Central memory CD8-positive, alpha-beta T cell (primary cell): Measurements from ENCODE around the gene CLEC12A.
"Not testable (repeated sequence)": the region's sequence is repeated elsewhere in the genome, so short reads cannot be mapped to it uniquely, and the experiment has no call there.

Experiments
- ATAC-seq: fragments of 150-1000 bp; cut with Tn5 transposase; replicated peaks from 2 replicates; pipeline ENCODE4 v1.10.0; 2022; ENCODE audit warnings: mild to moderate bottlenecking, moderate FRiP score, moderate number of reproducible peaks; ENCODE audit not compliant: poor library complexity, severe bottlenecking; ENCODE audit errors: extremely low read depth
- DNase-seq, 2 donors: peaks; one replicate each; pipeline ENCODE4 v3.0.0; 2021; ENCODE audit warnings: low spot score in 2 of 2
- H3K27ac Mint-ChIP-seq: one replicate; pipeline ENCODE4 v1.8.0; 2022; ENCODE audit warnings: low read depth, mild to moderate bottlenecking, moderate library complexity, mixed read lengths
- H3K27me3 Mint-ChIP-seq: one replicate; pipeline ENCODE4 v1.8.0; 2022; ENCODE audit warnings: mixed read lengths
- H3K36me3 Mint-ChIP-seq: one replicate; pipeline ENCODE4 v1.8.0; 2022; ENCODE audit warnings: mild to moderate bottlenecking, moderate library complexity, mixed read lengths; ENCODE audit not compliant: insufficient read depth
- H3K4me1 Mint-ChIP-seq: one replicate; pipeline ENCODE4 v1.8.0; 2022; ENCODE audit warnings: mixed read lengths
- H3K4me3 Mint-ChIP-seq: one replicate; pipeline ENCODE4 v1.8.0; 2022; ENCODE audit warnings: mild to moderate bottlenecking, moderate library complexity, mixed read lengths
- H3K9me3 Mint-ChIP-seq: one replicate; pipeline ENCODE4 v1.8.0; 2022; ENCODE audit warnings: mixed read lengths

CLEC12A gene

DNA sequence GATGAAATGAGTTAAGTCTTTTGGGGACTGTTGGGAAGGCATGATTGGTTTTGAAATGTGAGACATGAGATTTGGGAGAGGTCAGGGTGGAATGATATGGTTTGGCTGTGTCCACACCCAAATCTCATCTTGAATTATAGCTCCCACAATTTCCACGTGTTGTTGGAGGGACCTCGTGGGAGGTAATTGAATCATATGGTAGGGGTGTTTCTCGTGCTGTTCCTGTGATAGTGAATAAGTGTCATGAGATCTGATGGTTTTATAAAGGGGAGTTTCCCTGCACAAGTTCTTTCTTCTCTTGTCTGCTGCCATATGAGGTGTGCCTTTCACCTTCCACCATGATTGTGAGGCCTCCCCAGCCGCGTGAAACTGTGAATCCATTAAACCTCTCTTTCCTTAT, 5.4 kb downstream of the CLEC12A start:
- not testable (repeated sequence) for H3K9me3 Mint-ChIP-seq, DNase-seq, H3K27ac Mint-ChIP-seq, H3K36me3 Mint-ChIP-seq, H3K4me3 Mint-ChIP-seq, ATAC-seq, H3K4me1 Mint-ChIP-seq
- peaks cover 41% of the 10 kb centered on the region for H3K27me3 Mint-ChIP-seq

DNA sequence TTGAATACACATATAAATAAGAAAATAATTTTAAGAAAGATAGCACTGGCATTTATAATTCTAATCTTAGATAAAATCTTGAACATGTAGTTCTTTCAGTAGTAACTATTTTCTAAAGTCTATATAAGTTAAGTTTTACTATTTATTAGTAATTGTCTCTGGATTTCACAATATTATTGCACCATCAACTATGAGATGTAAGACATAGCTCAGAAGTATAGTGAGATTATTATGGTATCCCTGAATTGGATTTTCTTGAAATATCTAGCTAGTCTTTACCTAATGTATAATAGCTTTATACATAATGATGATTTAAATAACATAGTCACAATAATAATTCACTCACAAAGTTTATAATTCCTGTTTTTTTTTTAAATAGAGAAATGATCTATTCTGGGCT, 6.7 kb downstream of the CLEC12A start:
- ATAC-seq (no peak), DNase-seq (no peak)
- Mint-ChIP-seq H3K9me3 (no peaks in the 10 kb centered on the region), H3K36me3 (no peaks in the 10 kb centered on the region), H3K27me3 (peaks cover 41% of the 10 kb centered on the region), H3K27ac (no peak overlapping the region), H3K4me3 (no peak overlapping the region), H3K4me1 (no peaks in the 10 kb centered on the region)

DNA sequence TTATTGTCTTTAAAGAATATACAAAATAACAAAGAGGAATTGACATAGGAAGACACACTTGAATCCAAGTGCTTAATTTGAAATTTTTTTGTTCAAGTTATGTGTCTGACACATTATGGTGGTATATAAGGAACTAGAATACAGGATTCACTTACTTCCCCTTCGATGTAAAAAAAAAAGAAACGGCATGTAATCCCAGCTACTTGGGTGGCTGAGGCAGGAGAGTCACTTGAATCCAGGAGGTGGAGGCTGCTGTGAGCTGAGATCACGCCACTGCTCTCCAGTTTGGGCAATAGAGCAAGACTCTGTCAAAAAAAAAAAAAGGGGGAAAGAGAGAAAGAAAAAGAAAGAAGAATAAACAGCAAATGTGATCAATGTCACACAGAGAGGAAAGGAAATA, 8.9 kb downstream of the CLEC12A start:
- DNase-seq, result no peak
- Mint-ChIP-seq H3K4me1 (no peaks in the 10 kb centered on the region), H3K27ac (no peak overlapping the region), H3K36me3 (no peaks in the 10 kb centered on the region), H3K4me3 (no peak overlapping the region), H3K9me3 (no peaks in the 10 kb centered on the region), H3K27me3 (peaks cover 24% of the 10 kb centered on the region)
- no peak for ATAC-seq

DNA sequence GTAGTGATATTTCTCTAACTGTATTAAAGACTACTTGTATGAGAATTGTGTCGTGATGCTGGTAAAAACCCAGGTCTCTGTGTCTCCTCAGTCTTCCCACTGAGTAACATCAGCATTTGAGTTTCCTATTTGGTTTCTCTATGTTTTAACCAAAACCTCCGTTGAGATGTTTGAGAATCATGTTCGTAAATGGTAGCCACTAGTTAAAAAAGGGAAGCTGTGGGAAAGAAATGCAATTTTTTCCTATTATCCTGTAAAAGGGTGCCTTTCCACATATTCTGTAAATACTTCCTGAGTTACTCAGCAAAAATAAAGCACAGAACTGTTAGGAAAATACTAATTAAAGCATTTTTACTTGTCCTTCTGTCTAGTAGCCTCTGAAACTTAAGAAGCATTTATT, 20.7 kb downstream of the CLEC12A start:
- Mint-ChIP-seq H3K4me3 (no peak overlapping the region), H3K27me3 (peaks cover 46% of the 10 kb centered on the region), H3K9me3 (no peaks in the 10 kb centered on the region), H3K4me1 (no peaks in the 10 kb centered on the region), H3K27ac (no peak overlapping the region), H3K36me3 (no peaks in the 10 kb centered on the region)
- no peak for DNase-seq
- ATAC-seq, result no peak

DNA sequence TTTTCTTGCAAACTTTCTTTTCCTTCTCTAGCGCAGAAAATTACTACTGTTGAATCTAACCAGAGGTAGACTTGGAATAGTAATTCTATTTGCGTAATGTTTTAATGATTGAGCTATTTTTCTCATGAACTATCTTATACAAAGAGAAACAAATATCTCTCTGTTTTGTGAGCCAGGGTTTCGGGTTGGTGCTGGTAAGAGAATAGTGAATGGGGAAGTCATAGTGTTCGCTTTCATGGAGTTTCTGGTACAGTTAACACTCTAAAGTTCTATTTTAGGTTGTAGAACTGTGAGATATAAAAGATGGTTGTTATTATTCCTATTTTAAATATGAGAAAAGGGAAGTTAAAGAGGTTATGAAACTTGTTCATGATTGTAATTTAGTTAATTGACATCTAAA, 21.1 kb downstream of the CLEC12A start:
- peaks cover 46% of the 10 kb centered on the region for H3K27me3 Mint-ChIP-seq
- no peak overlapping the region for H3K4me3 Mint-ChIP-seq
- no peak for ATAC-seq
- no peak for DNase-seq
- H3K9me3 Mint-ChIP-seq, result no peaks in the 10 kb centered on the region
- H3K27ac Mint-ChIP-seq, result no peak overlapping the region
- no peaks in the 10 kb centered on the region for H3K36me3 Mint-ChIP-seq
- no peaks in the 10 kb centered on the region for H3K4me1 Mint-ChIP-seq

DNA sequence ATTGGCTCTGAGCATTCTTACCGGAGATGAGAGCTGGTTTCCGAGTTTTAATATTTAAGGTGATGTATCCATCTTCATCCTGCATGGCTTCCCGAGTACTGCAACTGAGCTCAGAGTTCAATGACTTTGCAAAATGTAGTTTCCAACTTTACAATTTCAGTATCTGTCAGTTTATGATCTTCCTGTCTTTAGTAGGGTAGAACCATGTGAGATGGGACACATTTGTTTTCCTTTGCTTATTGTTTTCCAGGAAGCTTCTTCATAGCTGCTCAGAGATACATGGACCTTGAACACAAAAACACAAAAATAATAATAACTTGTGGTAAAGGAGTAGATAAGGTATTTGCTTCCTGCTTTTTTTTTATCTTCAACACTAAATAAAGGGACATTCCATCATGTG, 27.8 kb downstream of the CLEC12A start, which contains the start of gene CLEC1B:
Gene CLEC1B (minus strand): TSS at position 106 of the 400 bp plus-strand sequence. CDS start 21 bp downstream, at position 85.
- Mint-ChIP-seq H3K27ac (no peak within 1 kb of the TSS), H3K36me3 (no peaks in the 10 kb centered on the region), H3K9me3 (no peaks in the 10 kb centered on the region), H3K4me1 (no peaks in the 10 kb centered on the region), H3K27me3 (peaks cover 43% of the 10 kb centered on the region), H3K4me3 (no peak within 1 kb of the TSS)
- DNase-seq (no peak), ATAC-seq (no peak)

DNA sequence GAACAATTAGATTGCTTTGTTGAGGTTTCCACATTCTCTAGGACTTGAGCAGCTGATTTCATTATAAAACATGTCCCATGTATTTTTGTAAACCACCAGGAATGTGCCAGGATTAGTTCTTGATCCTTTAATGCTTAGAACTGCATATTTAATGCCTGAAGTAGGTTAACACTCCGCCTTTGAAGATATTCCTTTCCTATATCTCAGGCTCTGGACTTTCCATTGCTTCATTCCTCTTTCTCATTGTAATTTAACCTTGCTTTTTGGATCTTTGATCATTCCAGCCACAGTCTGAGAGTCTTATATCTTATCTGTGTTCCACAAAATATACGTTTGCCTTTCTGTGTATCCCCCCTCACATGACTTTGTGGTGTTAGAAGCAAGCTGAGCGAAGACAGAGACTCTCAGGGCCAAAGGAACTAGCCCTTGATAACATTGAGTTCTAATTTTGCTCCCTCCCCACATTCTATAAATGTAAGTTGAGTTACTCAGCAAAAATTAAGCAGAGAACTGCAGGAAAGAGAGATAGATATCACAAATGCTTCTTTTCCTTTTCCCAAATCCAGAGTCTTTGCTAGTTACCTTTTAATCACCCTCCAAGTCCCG, 30.1 kb downstream of the CLEC12A start:
- no peaks in the 10 kb centered on the region for H3K36me3 Mint-ChIP-seq
- H3K27ac Mint-ChIP-seq, result no peak overlapping the region
- H3K27me3 Mint-ChIP-seq, result peaks cover 50% of the 10 kb centered on the region
- ATAC-seq (no peak), DNase-seq (no peak)
- no peaks in the 10 kb centered on the region for H3K4me1 Mint-ChIP-seq
- no peaks in the 10 kb centered on the region for H3K9me3 Mint-ChIP-seq
- no peak overlapping the region for H3K4me3 Mint-ChIP-seq

DNA sequence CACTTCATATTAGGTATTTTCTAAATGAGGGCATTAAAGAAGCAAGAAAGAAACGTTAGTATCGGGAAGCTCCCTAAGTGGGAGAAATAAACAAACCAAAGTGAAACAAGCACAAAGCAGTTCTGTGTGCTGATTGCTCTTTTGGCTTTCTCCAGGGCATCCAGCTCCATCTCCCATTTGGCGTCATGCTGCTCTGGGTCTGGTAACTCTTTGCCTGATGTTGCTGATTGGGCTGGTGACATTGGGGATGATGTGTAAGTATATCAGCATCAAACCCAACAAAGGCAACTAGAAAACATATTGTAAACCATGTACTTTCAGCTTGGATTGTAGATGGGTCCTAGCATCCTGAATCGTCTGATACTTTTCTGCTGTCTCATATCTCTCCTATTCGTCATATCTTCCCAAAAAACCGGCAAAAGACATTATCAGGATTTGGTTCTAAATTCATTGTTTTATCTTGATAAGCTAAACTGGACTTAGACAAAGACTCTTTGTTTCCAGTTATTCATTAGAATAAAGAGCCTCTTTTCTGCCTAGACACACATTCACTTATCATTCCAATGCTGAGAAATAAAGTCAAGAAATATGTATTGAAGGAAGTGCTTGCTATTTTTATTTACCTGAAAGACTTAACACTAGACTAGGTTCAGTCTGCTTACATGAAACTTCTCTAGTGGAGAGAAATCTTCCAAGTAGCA, 41.6 kb downstream of the CLEC12A start:
- H3K4me1 Mint-ChIP-seq, result no peaks in the 10 kb centered on the region
- no peaks in the 10 kb centered on the region for H3K36me3 Mint-ChIP-seq
- H3K4me3 Mint-ChIP-seq, result no peak overlapping the region

DNA sequence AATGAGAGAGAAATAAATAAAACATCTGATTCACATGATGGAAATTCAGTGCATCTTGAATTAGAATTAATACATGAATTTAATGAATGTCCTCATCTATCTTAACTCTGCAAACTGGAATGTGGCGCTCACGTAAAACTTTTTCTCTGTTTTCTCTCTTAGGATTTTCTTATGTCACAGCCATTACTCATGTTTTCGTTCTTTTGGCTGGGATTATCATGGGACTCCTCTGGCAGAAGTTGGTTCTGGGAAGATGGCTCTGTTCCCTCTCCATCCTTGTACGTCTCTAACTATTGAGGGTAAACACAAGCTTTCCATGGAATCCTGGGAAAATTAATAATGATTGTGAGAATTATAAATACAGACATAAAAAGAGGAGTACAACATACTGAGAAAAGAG, 44.2 kb downstream of the CLEC12A start:
- H3K36me3 Mint-ChIP-seq, result no peaks in the 10 kb centered on the region
- H3K4me1 Mint-ChIP-seq, result no peaks in the 10 kb centered on the region
- H3K27me3 Mint-ChIP-seq, result peaks cover 57% of the 10 kb centered on the region
- ATAC-seq (no peak), DNase-seq (no peak)
- no peak overlapping the region for H3K27ac Mint-ChIP-seq
- H3K9me3 Mint-ChIP-seq, result no peaks in the 10 kb centered on the region
- no peak overlapping the region for H3K4me3 Mint-ChIP-seq

More for the DNA sequence above, 41.6 kb downstream of the CLEC12A start:
- ATAC-seq (no peak), DNase-seq (no peak)
- no peaks in the 10 kb centered on the region for H3K9me3 Mint-ChIP-seq
- H3K27me3 Mint-ChIP-seq, result peaks cover 82% of the 10 kb centered on the region
- H3K27ac Mint-ChIP-seq, result no peak overlapping the region

DNA sequence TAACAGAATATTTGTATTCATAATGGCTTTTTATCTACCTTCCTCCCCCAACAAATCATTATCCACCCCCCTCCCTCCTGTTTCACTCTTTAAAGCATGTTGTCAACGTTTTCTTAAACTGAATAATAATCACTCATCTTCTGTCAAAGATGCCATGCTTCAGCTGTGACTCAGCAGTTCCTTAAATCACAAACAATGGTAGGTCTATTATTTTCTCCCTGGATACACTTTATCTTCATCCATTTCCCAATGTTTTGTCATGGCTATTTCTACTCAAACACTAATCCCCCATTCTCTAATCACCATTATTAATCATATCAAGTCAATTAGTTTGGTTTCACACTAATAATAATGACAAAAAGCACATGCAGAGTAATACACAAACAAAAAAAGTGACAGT, 45.7 kb downstream of the CLEC12A start:
- no peak for DNase-seq
- H3K36me3 Mint-ChIP-seq, result no peaks in the 10 kb centered on the region
- no peaks in the 10 kb centered on the region for H3K4me1 Mint-ChIP-seq
- no peaks in the 10 kb centered on the region for H3K9me3 Mint-ChIP-seq
- H3K4me3 Mint-ChIP-seq, result no peak overlapping the region
- no peak for ATAC-seq
- H3K27me3 Mint-ChIP-seq, result peaks cover 47% of the 10 kb centered on the region
- no peak overlapping the region for H3K27ac Mint-ChIP-seq

DNA sequence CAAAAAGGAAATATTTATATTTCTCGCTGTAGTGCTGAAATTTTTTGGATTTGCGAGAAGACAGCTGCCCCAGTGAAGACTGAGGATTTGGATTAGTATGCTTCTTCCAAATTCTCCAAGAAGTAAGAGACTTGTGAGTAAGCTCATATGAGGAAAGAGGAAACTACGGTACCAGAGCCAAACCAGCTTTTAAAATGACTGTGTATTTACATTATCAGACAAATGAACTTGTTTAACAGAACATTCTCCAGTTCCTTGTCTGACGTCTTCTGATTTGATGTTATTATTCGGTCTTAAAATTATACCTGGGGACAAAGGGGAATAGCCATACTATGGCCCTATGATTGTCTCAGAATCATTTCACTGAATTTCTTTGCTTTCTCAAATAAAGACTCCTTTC, 47.2 kb downstream of the CLEC12A start:
- Mint-ChIP-seq H3K36me3 (no peaks in the 10 kb centered on the region), H3K4me1 (no peaks in the 10 kb centered on the region), H3K27ac (no peak overlapping the region), H3K4me3 (no peak overlapping the region), H3K27me3 (peaks cover 42% of the 10 kb centered on the region), H3K9me3 (no peaks in the 10 kb centered on the region)
- ATAC-seq (no peak), DNase-seq (no peak)

DNA sequence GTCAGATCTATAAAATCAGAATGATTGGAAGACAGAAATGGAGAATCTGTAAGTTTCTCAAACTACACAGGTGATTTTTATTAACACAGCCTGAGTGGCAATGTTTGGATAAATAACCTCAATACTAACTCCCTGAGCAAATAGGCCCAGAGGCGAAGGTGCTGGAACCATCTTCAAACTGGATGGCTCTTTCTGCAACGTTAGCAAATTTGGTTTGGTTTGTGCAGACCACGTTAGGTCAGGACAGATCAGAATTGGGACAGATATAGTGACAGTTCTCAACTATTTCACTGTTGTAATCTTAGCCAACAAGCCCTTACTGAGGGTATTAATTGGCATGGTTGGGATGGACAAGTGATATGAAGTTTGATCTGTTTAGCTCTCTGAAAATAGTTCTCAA, 50.1 kb downstream of the CLEC12A start:
- ATAC-seq (no peak), DNase-seq (no peak)
- peaks cover 35% of the 10 kb centered on the region for H3K27me3 Mint-ChIP-seq
- no peaks in the 10 kb centered on the region for H3K9me3 Mint-ChIP-seq
- H3K4me1 Mint-ChIP-seq, result no peaks in the 10 kb centered on the region
- no peak overlapping the region for H3K4me3 Mint-ChIP-seq
- peaks cover 4% of the 10 kb centered on the region for H3K36me3 Mint-ChIP-seq
- no peak overlapping the region for H3K27ac Mint-ChIP-seq

DNA sequence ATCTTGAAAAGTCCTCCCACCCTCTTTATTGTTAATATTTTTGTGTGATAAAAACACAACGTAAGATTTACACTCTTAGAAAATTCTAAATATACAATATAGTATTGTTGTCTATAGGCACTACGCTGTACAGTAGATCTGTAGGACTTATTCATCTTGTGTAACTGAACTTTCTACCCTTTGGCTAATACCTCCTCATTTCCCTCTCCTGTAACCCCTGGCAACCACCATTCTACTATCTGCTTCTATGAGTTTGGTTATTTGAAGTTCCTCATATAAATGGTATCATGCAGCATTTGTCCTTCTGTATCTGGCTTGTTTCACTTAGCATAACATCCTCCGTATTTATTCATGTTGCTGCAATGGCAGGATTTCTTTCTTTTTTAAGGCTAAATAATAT, 54.0 kb downstream of the CLEC12A start:
- ATAC-seq, result no peak
- H3K27ac Mint-ChIP-seq, result no peak overlapping the region
- H3K9me3 Mint-ChIP-seq, result no peaks in the 10 kb centered on the region
- peaks cover 39% of the 10 kb centered on the region for H3K27me3 Mint-ChIP-seq
- H3K4me3 Mint-ChIP-seq, result no peak overlapping the region
- no peaks in the 10 kb centered on the region for H3K4me1 Mint-ChIP-seq
- peaks cover 4% of the 10 kb centered on the region for H3K36me3 Mint-ChIP-seq
- DNase-seq, result no peak
